ENCODE measurements around the gene SUPT5H.

Gene SUPT5H

GRCh38 chr19:39426170-39426569 is 19.2 kb upstream of the SUPT5H start:
- Histone ChIP-seq H3K9me3 (ENCODE audit: insufficient read depth, low read length, severe bottlenecking) (no peaks in the 10 kb centered on the region), H3K4me2 (ENCODE audit: insufficient read depth, low read length) (no peak overlapping the region), H2AFZ (ENCODE audit: low read depth, low read length) (no peak overlapping the region), H3K9ac (ENCODE audit: low read depth, low read length) (no peak overlapping the region), H3K4me3 (ENCODE audit: low read depth in 1 of 2, low read length in 2 of 2) (no peak overlapping the region), H3K27ac (ENCODE audit: low read length) (no peak overlapping the region), H4K20me1 (ENCODE audit: insufficient read depth, low read length) (peaks cover 10% of the 10 kb centered on the region), H3K4me1 (ENCODE audit: insufficient read depth, low read length) (no peaks in the 10 kb centered on the region), H3K27me3 (ENCODE audit: insufficient read depth, low read length, poor library complexity) (no peaks in the 10 kb centered on the region), H3K36me3 (ENCODE audit: insufficient read depth, low read length) (peaks cover 29% of the 10 kb centered on the region), H3K79me2 (ENCODE audit: insufficient read depth, low read length) (no peaks in the 10 kb centered on the region)
- TF ChIP-seq, protein P1, sequence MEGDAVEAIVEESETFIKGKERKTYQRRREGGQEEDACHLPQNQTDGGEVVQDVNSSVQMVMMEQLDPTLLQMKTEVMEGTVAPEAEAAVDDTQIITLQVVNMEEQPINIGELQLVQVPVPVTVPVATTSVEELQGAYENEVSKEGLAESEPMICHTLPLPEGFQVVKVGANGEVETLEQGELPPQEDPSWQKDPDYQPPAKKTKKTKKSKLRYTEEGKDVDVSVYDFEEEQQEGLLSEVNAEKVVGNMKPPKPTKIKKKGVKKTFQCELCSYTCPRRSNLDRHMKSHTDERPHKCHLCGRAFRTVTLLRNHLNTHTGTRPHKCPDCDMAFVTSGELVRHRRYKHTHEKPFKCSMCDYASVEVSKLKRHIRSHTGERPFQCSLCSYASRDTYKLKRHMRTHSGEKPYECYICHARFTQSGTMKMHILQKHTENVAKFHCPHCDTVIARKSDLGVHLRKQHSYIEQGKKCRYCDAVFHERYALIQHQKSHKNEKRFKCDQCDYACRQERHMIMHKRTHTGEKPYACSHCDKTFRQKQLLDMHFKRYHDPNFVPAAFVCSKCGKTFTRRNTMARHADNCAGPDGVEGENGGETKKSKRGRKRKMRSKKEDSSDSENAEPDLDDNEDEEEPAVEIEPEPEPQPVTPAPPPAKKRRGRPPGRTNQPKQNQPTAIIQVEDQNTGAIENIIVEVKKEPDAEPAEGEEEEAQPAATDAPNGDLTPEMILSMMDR (IDR thresholded peaks at IDR 0.05; ENCODE audit: borderline replicate concordance, extremely low read depth, low read length, poor library complexity, severe bottlenecking): no peak
- no peak for TF ChIP-seq EZH2 (IDR thresholded peaks at IDR 0.05; ENCODE audit: borderline replicate concordance, low read depth, low read length, severe bottlenecking)
- DNase-seq: no peak
- ATAC-seq (ENCODE audit: insufficient read depth, low read depth): no peak

DNA sequence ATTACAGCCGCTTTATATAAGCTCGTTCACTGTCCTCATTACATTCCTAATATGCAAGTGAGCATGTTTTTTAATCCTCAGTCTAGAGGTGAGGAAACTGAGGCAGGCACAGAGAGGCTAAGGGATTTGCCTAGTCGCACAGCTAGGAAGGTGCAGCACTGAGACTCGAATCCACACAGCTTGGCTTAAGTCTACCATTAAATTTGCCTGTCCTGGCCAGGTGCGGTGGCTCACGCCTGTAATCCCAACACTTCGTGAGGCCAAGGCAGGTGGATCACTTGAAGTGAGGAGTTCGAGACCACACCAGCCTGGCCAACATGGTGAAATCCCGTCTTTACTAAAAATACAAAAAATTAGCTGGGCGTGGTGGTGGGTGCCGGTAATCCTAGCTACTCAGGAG is 17.7 kb upstream of the SUPT5H start:
- Histone ChIP-seq H3K4me1 (ENCODE audit: insufficient read depth, low read length) (no peaks in the 10 kb centered on the region), H3K4me3 (ENCODE audit: low read depth in 1 of 2, low read length in 2 of 2) (no peak overlapping the region), H3K9ac (ENCODE audit: low read depth, low read length) (no peak overlapping the region), H3K9me3 (ENCODE audit: insufficient read depth, low read length, severe bottlenecking) (no peaks in the 10 kb centered on the region), H3K27ac (ENCODE audit: low read length) (no peak overlapping the region), H3K4me2 (ENCODE audit: insufficient read depth, low read length) (no peak overlapping the region), H4K20me1 (ENCODE audit: insufficient read depth, low read length) (peaks cover 13% of the 10 kb centered on the region), H3K27me3 (ENCODE audit: insufficient read depth, low read length, poor library complexity) (no peaks in the 10 kb centered on the region), H2AFZ (ENCODE audit: low read depth, low read length) (no peak overlapping the region), H3K36me3 (ENCODE audit: insufficient read depth, low read length) (peaks cover 28% of the 10 kb centered on the region), H3K79me2 (ENCODE audit: insufficient read depth, low read length) (no peaks in the 10 kb centered on the region)
- no peak for ATAC-seq (ENCODE audit: insufficient read depth, low read depth)
- DNase-seq: no peak
- TF ChIP-seq EZH2 (IDR thresholded peaks at IDR 0.05; ENCODE audit: borderline replicate concordance, low read depth, low read length, severe bottlenecking): no peak
- TF ChIP-seq, protein P1 (IDR thresholded peaks at IDR 0.05; ENCODE audit: borderline replicate concordance, extremely low read depth, low read length, poor library complexity, severe bottlenecking): no peak

- Histone ChIP-seq H3K27ac (ENCODE audit: low read length) (no peak overlapping the region), H3K4me2 (ENCODE audit: insufficient read depth, low read length) (no peak overlapping the region)
Observed at GRCh38 chr19:39428283-39429112, 16.9 kb upstream of the SUPT5H start.

More at GRCh38 chr19:39428283-39429112, 16.9 kb upstream of the SUPT5H start:
- ATAC-seq (ENCODE audit: insufficient read depth, low read depth) (peak; percentile 15; the same call in 1 of the 3 replicates), DNase-seq (no peak)
- H2AFZ ChIP-seq (ENCODE audit: low read depth, low read length): no peak overlapping the region
- no peaks in the 10 kb centered on the region for H3K27me3 ChIP-seq (ENCODE audit: insufficient read depth, low read length, poor library complexity)
- no peak overlapping the region for H3K9ac ChIP-seq (ENCODE audit: low read depth, low read length)
- peaks cover 4% of the 10 kb centered on the region for H3K4me1 ChIP-seq (ENCODE audit: insufficient read depth, low read length)
- TF ChIP-seq, protein P1 (IDR thresholded peaks at IDR 0.05; ENCODE audit: borderline replicate concordance, extremely low read depth, low read length, poor library complexity, severe bottlenecking): no peak
- no peak overlapping the region for H3K4me3 ChIP-seq (ENCODE audit: low read depth in 1 of 2, low read length in 2 of 2)
- H3K9me3 ChIP-seq (ENCODE audit: insufficient read depth, low read length, severe bottlenecking): no peaks in the 10 kb centered on the region
- peaks cover 3% of the 10 kb centered on the region; the same call in 1 of the 2 replicates for H3K79me2 ChIP-seq (ENCODE audit: insufficient read depth, low read length)
- H3K36me3 ChIP-seq (ENCODE audit: insufficient read depth, low read length): peaks cover 29% of the 10 kb centered on the region
- H4K20me1 ChIP-seq (ENCODE audit: insufficient read depth, low read length): peaks cover 21% of the 10 kb centered on the region
